ENCODE measurements around the gene MACROD2. TPM values are rescaled to one million over a fixed set of nuclear protein-coding genes. Genes with fewer than 3 reads are reported as not detected.

MACROD2 gene
- polyA plus RNA-seq, 6 donors from 2014 or later = 27.2 to 49.3 (median 36.4) TPM

DNA sequence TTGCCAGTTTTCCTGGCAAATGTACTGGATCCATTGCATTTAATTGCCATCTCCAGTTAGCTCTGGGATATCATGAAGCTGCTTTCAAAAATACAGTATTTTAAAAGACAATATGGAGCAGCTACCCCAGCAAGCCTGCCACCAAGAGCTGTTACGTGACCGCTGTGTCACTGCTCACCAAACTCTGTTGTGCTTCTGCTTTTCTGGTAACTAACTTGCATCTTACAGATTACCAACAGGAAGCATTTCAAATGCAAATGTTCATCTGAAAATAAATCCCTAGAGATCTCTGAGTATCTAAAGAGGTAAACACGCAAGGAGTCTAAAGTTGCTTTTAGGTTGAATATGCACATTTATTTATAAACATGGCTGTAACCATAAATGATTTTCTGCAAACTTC lies 1569.7 kb downstream of the MACROD2 start:
- Mint-ChIP-seq H3K4me1 (peaks cover 0 to 9% (median 0%) of the 10 kb centered on the region in 3 donors), H3K9me3 (no peaks in the 10 kb centered on the region), H3K36me3 (no peaks in the 10 kb centered on the region), H3K4me3 (no peak overlapping the region), H3K27me3 (peaks cover 0 to 17% (median 13%) of the 10 kb centered on the region in 3 donors), H3K27ac (no peak overlapping the region)
- ATAC-seq (ENCODE audit: low read depth in 2 of 2) (peak; percentile 97 to 98), DNase-seq (peak; percentile 12)

DNA sequence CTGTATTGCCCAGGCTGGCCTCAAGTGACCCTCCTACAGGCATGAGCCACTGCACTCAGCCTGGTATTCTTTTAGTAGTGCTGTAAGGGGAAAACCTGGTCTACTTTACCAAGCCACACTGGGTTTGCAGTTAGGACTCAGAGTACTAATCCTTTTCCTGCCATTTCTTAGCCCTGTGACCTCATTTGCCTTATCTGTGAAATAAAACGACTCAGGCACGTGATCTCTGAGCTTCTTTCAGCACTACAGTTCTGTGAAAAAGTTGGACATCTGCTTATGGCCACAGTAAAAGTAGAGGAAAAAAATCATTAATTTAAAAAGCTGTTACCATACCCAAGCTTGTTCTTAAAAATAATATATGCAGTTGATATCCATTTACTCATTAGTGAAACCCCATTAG lies 1570.5 kb downstream of the MACROD2 start:
- no peak for DNase-seq

DNA sequence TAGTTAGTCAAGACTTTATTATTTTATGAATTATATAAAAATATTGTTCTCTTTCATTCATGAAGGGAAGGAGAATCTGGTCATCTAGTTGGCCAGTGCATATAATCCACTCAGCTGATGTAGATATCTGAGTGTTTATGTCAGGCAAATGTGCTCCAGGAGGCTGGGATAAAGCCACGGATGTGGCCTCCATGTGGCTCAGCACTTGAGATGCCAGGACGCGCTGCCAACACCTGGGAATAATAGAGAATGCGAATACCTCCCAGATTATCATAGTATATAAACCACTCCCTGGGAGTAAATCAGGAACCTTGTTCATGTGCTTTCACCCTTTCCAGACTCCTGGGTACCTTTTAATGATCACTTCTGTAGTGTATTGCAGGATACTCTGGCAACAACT lies 1571.9 kb downstream of the MACROD2 start:
- no peak for ATAC-seq (ENCODE audit: low read depth in 2 of 2)
- no peak for DNase-seq
- no peaks in the 10 kb centered on the region for H3K9me3 Mint-ChIP-seq
- no peaks in the 10 kb centered on the region for H3K36me3 Mint-ChIP-seq
- H3K4me3 Mint-ChIP-seq = no peak overlapping the region
- H3K4me1 Mint-ChIP-seq = peaks cover 0 to 9% (median 0%) of the 10 kb centered on the region in 3 donors
- no peak overlapping the region for H3K27ac Mint-ChIP-seq
- peaks cover 0 to 16% (median 13%) of the 10 kb centered on the region in 3 donors for H3K27me3 Mint-ChIP-seq

More for the DNA sequence above, 1570.5 kb downstream of the MACROD2 start:
- Mint-ChIP-seq H3K27me3 (peaks cover 0 to 16% (median 13%) of the 10 kb centered on the region in 3 donors), H3K36me3 (no peaks in the 10 kb centered on the region), H3K9me3 (no peaks in the 10 kb centered on the region), H3K4me1 (peaks cover 0 to 9% (median 0%) of the 10 kb centered on the region in 3 donors), H3K27ac (no peak overlapping the region), H3K4me3 (no peak overlapping the region)
- ATAC-seq (ENCODE audit: low read depth in 2 of 2) = no peak

DNA sequence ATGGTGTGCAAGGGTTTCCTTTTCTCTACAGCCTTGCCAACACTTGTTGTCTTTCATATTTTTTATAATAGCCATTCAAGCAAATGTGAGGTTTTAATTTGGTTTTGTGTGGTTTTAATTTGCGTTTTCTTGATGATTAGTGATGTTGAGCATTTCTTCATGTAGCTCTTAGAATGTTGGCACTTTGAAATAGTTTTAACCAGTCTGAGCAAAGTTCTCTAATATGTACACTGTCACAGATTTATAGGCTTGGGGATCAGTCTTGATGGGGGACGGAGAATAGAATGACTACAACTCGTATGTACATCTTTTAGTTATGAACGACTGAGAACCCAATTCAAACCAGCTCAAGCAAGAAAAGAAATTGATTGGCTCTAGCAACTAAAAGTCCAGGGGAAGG lies 1574.8 kb downstream of the MACROD2 start:
- DNase-seq (no peak), ATAC-seq (ENCODE audit: low read depth in 2 of 2) (no peak)
- Mint-ChIP-seq H3K27me3 (peaks cover 4 to 13% (median 10%) of the 10 kb centered on the region in 3 donors), H3K27ac (no peak overlapping the region), H3K36me3 (no peaks in the 10 kb centered on the region), H3K4me3 (no peak overlapping the region), H3K4me1 (peaks cover 0 to 3% (median 0%) of the 10 kb centered on the region in 3 donors), H3K9me3 (no peaks in the 10 kb centered on the region)

DNA sequence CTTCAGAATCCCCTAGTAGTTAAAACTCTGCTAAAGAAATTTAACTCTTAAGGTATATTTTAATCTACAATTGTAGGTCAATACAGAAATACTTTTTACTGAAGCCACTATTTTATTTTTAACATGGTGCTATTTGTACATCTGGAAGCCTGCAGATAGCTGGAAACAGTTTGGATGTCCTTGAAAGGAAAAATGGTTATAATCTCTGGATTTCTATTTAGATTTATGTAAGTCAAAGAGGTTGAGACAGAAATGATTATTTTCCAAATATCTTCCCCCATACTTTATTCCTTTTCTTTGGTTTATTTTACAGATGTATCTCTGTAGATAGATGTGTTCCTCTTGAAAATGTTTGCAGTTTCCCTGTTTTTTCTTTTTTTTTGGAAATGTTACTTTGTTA lies 1575.7 kb downstream of the MACROD2 start:
- Mint-ChIP-seq H3K27ac (no peak overlapping the region), H3K4me3 (no peak overlapping the region), H3K36me3 (no peaks in the 10 kb centered on the region), H3K4me1 (no peaks in the 10 kb centered on the region), H3K27me3 (peaks cover 9 to 16% (median 10%) of the 10 kb centered on the region in 3 donors), H3K9me3 (no peaks in the 10 kb centered on the region)
- no peak for DNase-seq
- ATAC-seq (ENCODE audit: low read depth in 2 of 2) = no peak

DNA sequence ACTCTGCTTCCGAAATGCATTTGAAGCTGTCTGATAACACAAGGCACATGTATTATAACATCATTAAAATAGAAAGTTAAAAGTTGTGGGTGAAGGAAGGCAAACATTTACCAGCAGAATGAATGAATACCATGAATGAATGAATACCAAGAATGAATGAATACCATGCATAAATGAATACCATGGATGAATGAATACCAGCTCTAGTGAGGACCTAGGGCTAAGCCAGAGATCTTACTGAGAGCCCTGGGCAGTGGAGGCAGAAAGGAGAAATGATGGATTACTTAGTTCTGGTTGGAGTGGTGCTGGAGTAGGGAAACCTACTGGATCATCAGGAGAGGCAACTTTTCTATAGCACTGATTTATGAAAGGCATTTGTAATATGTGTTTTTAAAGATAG lies 1579.9 kb downstream of the MACROD2 start:
- Mint-ChIP-seq H3K36me3 (no peaks in the 10 kb centered on the region), H3K4me1 (no peaks in the 10 kb centered on the region), H3K9me3 (no peaks in the 10 kb centered on the region), H3K27me3 (peaks cover 12 to 16% (median 15%) of the 10 kb centered on the region in 3 donors), H3K27ac (peak overlapping the region in 1 of 6 donors; percentile 6), H3K4me3 (no peak overlapping the region)
- ATAC-seq (ENCODE audit: low read depth in 2 of 2) = no peak
- DNase-seq = no peak

DNA sequence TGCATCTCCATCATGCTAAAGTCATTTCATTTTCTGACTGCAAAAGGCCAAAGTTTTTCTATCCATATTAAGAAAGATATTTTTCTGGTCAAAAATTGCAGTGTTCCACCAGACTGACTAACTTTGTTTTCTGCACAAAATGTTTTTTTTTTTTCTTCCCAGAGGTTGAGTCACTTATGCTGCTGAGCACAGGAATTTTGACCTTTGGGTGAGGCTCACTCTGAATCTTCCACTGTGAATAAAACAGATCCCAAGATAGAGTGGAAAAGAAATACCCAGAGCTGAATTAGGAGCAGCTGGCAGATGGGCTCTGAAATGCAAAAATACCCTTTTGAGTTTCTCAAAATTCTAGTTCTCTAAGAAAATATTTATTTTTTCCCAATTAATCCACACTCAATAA lies 1581.1 kb downstream of the MACROD2 start:
- ATAC-seq (ENCODE audit: low read depth in 2 of 2) (no peak), DNase-seq (no peak)
- Mint-ChIP-seq H3K4me3 (no peak overlapping the region), H3K36me3 (peaks cover 0 to under 1% of the 10 kb centered on the region in 2 donors), H3K27ac (no peak overlapping the region), H3K27me3 (peaks cover 17 to 19% (median 18%) of the 10 kb centered on the region in 3 donors), H3K4me1 (no peaks in the 10 kb centered on the region), H3K9me3 (no peaks in the 10 kb centered on the region)

DNA sequence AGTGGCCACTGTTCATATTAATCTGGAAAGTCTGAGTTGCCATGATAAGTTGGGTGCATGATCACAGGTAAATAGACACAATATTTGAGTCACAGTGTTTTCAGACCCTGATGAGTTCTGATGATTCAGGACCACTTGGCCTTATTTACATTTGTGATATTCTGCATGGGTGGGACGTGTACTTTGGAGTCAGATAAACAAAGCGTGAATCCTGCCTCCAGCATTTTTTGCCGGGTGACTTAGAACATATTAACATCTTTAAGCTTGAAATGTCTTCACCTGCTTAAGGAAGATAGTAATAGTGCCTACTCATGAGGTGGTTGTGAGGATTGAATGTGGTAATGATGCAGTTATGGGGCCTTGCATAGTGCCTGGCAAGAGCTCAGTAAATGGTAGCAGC lies 1582.8 kb downstream of the MACROD2 start:
- Mint-ChIP-seq H3K4me3 (no peak overlapping the region), H3K9me3 (no peaks in the 10 kb centered on the region), H3K27me3 (peaks cover 21 to 22% (median 22%) of the 10 kb centered on the region in 3 donors), H3K36me3 (peaks cover 0 to 3% of the 10 kb centered on the region in 2 donors), H3K27ac (no peak overlapping the region), H3K4me1 (no peaks in the 10 kb centered on the region)
- no peak for DNase-seq
- no peak for ATAC-seq (ENCODE audit: low read depth in 2 of 2)

DNA sequence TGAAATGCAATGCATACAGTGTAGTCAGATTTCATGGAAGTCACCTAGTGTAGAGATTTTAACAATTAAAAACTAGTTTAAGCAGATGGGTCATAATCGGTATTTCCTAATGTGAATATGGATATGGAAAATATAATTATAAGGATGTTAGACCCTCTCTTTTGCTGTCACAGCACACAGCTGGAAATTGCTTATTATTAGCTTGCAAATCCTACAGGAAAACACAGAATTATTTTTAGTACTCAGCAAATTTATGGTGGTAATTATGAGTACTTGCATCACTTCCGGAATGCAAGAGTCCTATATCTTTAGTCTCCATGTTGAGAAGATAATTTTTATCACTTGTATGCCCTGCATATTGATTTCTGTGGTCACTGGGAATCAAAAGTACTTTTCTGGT lies 1584.4 kb downstream of the MACROD2 start:
- no peak overlapping the region for H3K4me3 Mint-ChIP-seq
- DNase-seq = no peak
- H3K27me3 Mint-ChIP-seq = peaks cover 16 to 26% (median 25%) of the 10 kb centered on the region in 3 donors
- no peaks in the 10 kb centered on the region for H3K9me3 Mint-ChIP-seq
- H3K36me3 Mint-ChIP-seq = peaks cover 0 to 3% of the 10 kb centered on the region in 2 donors
- no peak overlapping the region for H3K27ac Mint-ChIP-seq
- no peaks in the 10 kb centered on the region for H3K4me1 Mint-ChIP-seq
- no peak for ATAC-seq (ENCODE audit: low read depth in 2 of 2)

DNA sequence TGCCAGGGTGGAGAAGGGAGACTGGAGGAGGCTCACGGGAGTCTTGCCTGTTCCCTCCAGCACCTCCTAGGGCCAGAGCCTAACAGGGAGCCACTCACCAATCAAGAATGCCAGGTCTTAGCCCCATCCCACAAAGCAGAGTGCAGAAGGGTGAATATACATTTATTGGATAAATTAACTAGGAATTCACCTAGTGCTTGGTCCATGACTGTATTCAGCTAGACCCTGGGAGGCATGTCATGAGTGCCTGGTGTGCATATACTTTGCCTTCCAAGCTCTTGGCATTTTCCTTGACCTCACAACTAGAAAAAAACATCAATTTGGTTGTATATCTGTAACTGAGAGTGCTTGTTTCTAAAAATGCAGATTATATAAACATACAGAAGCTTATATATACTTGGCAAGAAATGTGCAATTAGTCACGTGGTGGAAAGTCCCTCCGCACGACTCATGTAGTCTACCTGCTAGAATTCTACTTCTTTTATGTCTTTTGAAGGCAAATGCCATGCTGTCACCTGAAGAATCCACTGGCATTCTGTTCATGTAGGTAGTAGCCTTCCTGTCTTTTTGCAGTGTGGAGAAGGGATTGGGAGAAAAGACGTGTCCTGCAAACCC lies 1586.9 kb downstream of the MACROD2 start:
- no peak overlapping the region for H3K27ac Mint-ChIP-seq
- no peak for ATAC-seq (ENCODE audit: low read depth in 2 of 2)
- H3K4me1 Mint-ChIP-seq = no peaks in the 10 kb centered on the region
- peaks cover 0 to 7% of the 10 kb centered on the region in 2 donors for H3K36me3 Mint-ChIP-seq
- peaks cover 16 to 23% (median 17%) of the 10 kb centered on the region in 3 donors for H3K27me3 Mint-ChIP-seq
- no peaks in the 10 kb centered on the region for H3K9me3 Mint-ChIP-seq
- no peak overlapping the region for H3K4me3 Mint-ChIP-seq
- DNase-seq = no peak

DNA sequence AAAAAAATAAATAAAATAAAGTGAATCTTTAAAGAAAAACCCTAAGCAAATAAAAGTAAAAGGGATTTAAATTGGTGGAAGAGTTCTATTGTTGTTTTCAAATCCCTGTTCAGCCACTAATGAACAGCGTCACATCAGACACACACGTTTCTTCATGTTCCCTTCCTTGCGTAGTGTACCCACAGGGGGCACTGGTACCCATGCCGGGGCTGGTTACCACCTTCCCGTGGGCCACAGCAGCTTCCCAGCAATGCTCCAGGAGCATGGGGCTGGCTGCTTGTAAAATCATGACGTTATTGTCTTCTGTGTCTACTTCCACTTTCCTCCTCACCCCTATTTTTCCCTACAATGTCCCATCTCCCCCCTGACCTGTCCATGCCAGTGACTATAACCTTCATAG lies 1589.2 kb downstream of the MACROD2 start:
- no peaks in the 10 kb centered on the region for H3K4me1 Mint-ChIP-seq
- H3K27ac Mint-ChIP-seq = no peak overlapping the region
- H3K4me3 Mint-ChIP-seq = no peak overlapping the region
- H3K9me3 Mint-ChIP-seq = peaks cover 0 to 6% (median 0%) of the 10 kb centered on the region in 7 donors
- ATAC-seq (ENCODE audit: low read depth in 2 of 2) (no peak), DNase-seq (no peak)
- H3K36me3 Mint-ChIP-seq = peaks cover 0 to 7% of the 10 kb centered on the region in 2 donors
- H3K27me3 Mint-ChIP-seq = peaks cover 5 to 23% (median 17%) of the 10 kb centered on the region in 3 donors

DNA sequence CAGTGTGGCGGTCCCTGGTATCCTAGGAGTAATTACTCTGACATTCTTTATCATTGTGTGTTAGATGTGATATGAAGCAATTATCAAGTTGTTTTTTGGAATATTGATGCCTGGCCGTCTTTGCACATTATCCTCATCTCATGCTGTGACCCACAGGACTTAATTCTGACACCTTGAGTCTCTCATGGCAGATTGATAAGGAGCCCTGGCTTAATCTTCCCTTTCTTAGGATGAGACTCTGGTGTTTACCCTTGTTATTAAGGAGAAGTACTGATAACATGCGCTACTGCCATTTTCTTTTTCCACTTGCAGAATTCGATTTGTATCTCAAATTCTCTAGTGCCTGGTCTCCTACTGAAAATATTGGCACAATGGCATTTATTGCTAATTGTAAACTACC lies 1597.8 kb downstream of the MACROD2 start:
- DNase-seq = no peak
- no peaks in the 10 kb centered on the region for H3K36me3 Mint-ChIP-seq
- no peak for ATAC-seq (ENCODE audit: low read depth in 2 of 2)
- H3K4me1 Mint-ChIP-seq = peaks cover 0 to 2% (median 0%) of the 10 kb centered on the region in 3 donors
- H3K4me3 Mint-ChIP-seq = no peak overlapping the region
- peaks cover 3 to 25% (median 18%) of the 10 kb centered on the region in 3 donors for H3K27me3 Mint-ChIP-seq
- no peak overlapping the region for H3K27ac Mint-ChIP-seq
- peaks cover 0 to 6% (median 0%) of the 10 kb centered on the region in 7 donors for H3K9me3 Mint-ChIP-seq

DNA sequence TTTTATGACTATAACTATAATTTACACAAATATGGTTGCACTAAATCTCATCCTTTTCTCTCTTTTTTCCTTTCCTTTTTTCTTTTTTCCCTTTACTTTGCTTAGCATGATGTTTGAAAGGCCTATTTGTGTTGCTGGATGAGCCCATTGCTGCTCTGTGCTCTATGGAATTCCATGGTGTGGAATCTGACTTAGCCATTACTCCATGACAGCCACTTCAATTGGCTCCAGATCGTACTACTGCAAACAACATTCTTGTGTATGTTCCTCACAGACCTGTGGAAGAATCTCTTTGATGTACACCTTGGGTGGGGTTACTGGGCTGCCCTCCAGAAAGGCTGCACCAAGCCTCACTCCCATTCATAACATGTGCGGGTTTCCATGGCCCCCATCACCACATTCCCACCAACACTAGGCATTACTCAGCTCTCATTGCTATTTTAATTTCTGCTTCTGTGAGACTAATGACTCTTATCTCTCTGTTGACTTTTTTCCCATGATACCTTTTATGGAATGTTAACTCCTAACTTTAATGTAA lies 1598.9 kb downstream of the MACROD2 start:
- H3K27ac Mint-ChIP-seq = peak overlapping the region in 1 of 6 donors; percentile 30
- no peaks in the 10 kb centered on the region for H3K9me3 Mint-ChIP-seq
- no peak for DNase-seq
- H3K4me1 Mint-ChIP-seq = peaks cover 0 to 2% (median 0%) of the 10 kb centered on the region in 3 donors
- no peak overlapping the region for H3K4me3 Mint-ChIP-seq
- H3K27me3 Mint-ChIP-seq = peaks cover 3 to 25% (median 18%) of the 10 kb centered on the region in 3 donors
- no peaks in the 10 kb centered on the region for H3K36me3 Mint-ChIP-seq
- ATAC-seq (ENCODE audit: low read depth in 2 of 2) = no peak

DNA sequence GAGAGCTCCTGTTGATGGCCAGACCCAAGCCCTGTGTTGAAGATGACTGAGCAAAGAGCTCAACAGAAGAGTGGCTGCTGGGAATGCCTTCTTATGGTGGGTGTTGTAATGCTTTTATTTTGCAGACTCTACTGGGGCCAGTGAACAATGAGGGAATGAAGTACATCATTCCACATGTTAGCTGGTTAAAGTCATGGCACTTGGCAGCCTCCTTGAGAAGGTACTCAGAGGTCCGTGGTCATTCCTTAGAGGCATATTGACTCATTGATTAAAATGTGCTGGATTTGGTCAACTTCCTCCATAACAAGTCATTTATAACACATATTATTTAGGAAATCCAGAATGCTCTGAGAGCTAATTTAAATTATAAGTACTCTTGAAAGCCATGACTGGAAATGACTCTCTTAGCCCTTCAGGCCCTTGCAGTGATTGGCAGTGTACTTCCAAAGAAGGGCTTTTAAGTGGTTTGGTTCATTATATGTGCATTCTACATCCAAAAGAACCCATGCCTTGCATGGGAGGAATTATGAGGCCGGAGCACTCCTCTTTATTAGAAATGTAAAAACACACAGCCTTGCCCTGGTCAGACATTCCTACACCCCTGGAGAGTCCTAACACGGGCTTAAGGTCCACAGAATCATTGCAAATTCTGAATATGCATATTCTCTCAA lies 1601.0 kb downstream of the MACROD2 start:
- Mint-ChIP-seq H3K4me3 (no peak overlapping the region), H3K9me3 (no peaks in the 10 kb centered on the region), H3K27ac (peak overlapping the region in 1 of 6 donors; percentile 78), H3K36me3 (no peaks in the 10 kb centered on the region), H3K4me1 (no peaks in the 10 kb centered on the region), H3K27me3 (peaks cover 3 to 23% (median 21%) of the 10 kb centered on the region in 3 donors)
- no peak for DNase-seq
- ATAC-seq (ENCODE audit: low read depth in 2 of 2) = no peak
